Breast epithelium (tissue), 3 donors: ENCODE measurements around the gene TNNT2.

Experiments
- CTCF ChIP-seq, 3 donors: fragments of 450-650 bp; IDR thresholded peaks; one replicate each; pipeline ENCODE4 v1.5.1; 2016 to 2017; ENCODE audit warnings: antibody characterized with exemption in 3 of 3, mild to moderate bottlenecking in 3 of 3, moderate library complexity in 3 of 3
- POLR2A ChIP-seq: fragments of 450-650 bp; IDR thresholded peaks from one replicate; pipeline ENCODE4 v1.6.1; 2016; ENCODE audit warnings: antibody characterized with exemption, mild to moderate bottlenecking, moderate library complexity

- no peak for TF ChIP-seq CTCF (IDR thresholded peaks at IDR 0.05)
- no peak for TF ChIP-seq POLR2A
Observed at GRCh38 chr1:201312298-201312697, 65.2 kb downstream of the TNNT2 start.
